Measurements from ENCODE around the gene FAM168A.

Gene FAM168A

DNA sequence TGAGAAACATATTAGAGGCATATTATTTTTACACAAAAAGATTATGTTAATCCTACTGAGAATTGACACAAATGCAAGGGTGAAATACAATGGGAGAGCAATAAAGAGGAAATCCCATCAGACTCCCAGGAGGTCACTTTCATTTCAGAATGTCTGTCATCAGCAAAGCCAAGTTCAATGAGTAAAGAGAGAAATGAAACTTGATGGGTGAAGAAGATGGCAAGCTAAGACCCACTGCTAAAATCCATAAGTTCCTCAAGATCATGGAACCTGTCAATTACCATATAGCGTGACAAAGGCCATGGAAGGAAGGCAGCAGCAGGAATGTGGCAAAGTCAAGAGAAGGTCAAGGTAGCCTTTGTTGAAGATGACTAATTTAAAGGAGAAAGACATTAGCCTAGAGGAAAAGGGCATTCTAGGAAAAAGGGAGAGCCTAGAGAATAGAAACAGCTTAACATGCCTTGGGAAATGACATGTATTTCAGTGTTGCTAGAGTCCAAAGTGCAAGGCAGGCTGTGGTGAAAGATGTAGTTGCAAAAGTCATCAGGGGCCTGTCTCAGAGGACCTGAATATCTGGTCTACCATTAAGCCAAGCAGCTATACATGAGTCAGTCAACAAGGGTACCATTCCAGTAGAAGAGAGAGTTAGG is 43.1 kb downstream of the FAM168A start:
- DNase-seq, result no peak

- DNase-seq, result no peak
Measured at GRCh38 chr11:73553266-73553665, 44.6 kb downstream of the FAM168A start.

GRCh38 chr11:73551677-73552076 is 46.2 kb downstream of the FAM168A start:
- no peak for DNase-seq

DNA sequence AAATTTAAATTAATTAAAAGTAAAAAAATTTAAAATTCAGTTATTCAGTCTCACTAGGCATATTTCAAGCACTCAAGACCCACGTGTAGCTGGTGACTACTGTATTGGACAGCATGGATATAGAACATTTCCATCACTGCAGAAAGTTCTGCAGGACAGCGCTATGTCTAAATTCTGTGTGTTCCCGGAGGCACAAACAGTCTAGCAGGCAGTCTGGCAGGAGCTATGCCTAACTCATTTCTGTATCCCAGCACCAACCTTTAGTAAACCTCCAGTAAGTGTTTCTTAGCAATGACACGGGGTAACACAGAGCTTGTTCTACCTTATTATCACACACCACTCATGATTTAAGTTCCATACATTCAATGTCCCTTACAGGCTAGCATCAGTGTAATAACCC is 48.5 kb downstream of the FAM168A start:
- DNase-seq, result no peak

GRCh38 chr11:73547706-73548595 is 50.0 kb downstream of the FAM168A start:
- no peak for DNase-seq

DNA sequence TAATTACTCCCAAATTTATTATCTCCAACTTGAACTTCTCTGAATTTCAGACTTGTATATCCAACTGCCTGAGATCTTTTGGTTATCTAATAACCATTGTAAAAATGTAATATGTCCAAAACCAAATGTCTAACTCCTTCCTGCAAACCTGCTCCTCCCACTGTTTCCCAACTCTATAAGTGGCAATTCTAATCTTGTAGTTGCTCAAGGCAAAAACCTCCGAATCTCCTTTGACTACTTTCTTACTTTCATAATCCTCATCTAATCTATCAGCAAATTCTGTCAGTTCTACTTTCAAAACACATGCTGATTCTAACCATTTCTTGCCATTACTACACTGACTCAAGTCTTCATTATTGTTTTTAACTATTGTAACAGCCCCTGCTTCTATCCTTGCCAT is 55.7 kb downstream of the FAM168A start:
- DNase-seq, result no peak

GRCh38 chr11:73539506-73540084 is 58.3 kb downstream of the FAM168A start:
- DNase-seq, result no peak

GRCh38 chr11:73538381-73538872 is 59.5 kb downstream of the FAM168A start:
- DNase-seq, result no peak

GRCh38 chr11:73537969-73538368 is 59.9 kb downstream of the FAM168A start:
- no peak for DNase-seq

DNA sequence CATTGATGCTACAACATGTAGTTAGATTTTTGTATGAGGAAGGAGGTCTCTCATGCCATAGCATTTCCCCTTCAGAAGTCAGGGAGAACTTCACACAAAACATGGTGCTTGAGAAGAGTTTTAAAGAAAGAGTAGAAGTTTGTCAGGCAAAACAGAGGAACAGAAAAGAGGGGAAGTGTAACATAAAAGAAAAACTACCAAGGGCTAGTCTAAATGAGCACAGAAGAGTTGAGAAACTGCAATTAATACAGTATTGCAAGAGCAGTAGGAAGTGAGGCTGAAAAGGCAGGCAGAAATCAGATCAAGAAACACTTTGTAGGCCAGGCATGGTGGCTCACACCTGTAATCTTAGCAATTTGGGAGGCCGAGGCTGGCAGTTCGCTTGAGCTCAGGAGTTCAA is 61.0 kb downstream of the FAM168A start:
- no peak for DNase-seq

DNA sequence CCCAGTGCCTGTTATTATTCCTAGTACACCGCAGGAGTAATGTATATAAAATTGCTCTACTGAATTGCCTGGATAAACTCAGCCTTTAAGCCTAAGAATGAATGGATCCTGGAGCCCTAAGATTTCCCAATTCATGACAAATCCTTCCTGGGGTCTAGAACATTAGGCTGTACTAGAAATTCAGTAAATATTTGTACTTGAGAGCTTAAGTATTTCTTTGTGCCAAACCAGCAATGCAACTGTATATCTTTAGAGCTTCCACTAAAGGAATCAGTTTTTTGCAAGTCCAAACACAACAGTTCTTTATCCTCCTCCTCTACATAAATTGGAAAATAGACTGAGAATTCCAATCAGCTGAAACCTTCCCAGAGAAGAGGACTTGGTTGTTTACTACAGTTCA is 65.6 kb downstream of the FAM168A start:
- DNase-seq, result no peak

DNA sequence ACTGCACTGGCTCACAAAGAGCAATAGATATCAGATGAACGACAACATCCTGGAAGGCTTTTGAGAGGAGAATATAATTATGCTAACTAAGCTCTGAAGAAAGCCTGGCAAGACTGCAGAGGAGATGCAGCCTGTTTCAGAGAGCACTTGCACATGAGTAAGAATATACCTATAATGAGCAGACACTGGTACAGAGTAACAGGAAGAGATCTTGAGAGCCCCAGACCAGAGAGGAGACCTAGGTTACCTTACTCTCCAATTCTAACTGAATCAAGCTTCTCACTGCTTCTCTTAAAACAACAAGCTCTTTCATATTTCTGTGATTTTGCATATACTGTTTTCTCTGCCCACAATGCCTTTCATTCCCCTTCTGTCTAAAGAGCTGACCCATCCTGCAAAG is 66.5 kb downstream of the FAM168A start:
- DNase-seq, result no peak

GRCh38 chr11:73530109-73530508 is 67.8 kb downstream of the FAM168A start:
- no peak for DNase-seq

GRCh38 chr11:73529204-73529530 is 68.7 kb downstream of the FAM168A start:
- DNase-seq, result no peak

GRCh38 chr11:73528483-73529203 is 69.3 kb downstream of the FAM168A start:
- no peak for DNase-seq

DNA sequence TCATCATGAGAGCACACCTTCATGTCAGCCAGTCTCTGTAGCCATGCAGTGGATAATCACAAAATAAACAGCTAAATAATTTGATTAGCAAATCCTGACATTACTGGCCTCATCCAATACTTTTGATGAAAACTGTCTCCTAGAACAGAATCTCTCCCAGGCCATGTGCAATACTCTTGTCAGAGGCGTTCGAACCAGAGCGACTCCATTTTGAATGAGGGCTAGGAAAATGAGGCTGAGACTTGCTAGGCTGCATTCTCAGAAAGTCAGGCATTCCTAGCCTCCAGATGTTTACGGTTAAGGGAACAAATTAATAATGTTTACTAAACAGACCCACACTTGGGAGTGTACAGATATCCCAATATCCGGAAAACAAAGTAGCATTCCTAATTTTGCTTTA is 69.9 kb downstream of the FAM168A start:
- DNase-seq, result no peak

GRCh38 chr11:73525611-73526010 is 72.3 kb downstream of the FAM168A start:
- no peak for DNase-seq

GRCh38 chr11:73524774-73525173 is 73.1 kb downstream of the FAM168A start:
- DNase-seq, result no peak

DNA sequence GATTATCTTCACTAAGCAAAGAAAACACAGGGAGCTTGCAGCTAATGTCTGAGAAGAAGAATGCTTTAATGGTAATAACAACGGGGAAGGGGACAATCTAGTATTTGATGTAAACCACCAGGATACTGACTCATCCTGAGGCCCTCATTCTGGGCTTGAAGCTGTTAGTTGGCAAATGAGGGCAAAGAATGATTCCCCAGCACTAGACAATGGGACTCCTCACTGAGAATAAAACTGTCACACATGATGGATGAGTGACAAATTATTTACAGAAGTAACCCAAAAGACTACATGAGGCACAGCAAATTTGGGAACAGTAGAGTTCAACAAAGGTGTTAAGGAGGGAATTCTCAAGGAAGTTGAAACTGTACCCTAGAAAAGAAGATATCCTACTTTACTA is 76.3 kb downstream of the FAM168A start:
- peak; percentile 20 for DNase-seq

DNA sequence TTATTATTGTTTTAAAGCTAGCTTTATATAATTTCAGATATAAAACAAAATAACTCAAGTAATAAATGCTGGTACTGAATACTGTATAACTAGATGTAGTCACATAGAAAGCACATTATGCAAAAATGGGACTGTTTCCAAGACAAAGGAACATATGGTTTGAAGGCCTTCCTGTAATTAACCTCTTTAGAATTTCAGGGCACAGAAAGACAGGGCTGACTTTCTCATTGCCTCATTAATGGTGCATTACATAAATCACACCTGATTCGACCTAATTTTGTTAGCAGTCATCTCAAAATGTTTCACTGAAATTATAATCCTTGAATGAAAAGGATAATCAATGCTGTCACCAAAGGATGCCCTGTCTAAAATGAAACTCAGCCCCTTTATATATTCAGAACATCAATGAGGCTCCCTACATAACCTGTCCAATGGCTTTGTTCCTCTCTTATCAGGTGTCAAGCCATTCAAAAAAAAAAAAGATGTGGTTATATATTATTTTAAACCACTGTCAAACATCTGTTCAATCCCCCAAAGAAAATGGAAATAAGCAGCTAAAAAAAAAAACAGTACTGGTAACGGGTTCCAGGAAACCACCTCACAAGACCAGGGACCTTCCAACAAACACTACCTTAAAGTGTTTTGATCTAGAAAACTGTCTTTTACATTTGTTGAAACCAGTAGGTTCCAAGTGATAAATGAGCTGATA is 77.4 kb downstream of the FAM168A start:
- DNase-seq, result no peak

DNA sequence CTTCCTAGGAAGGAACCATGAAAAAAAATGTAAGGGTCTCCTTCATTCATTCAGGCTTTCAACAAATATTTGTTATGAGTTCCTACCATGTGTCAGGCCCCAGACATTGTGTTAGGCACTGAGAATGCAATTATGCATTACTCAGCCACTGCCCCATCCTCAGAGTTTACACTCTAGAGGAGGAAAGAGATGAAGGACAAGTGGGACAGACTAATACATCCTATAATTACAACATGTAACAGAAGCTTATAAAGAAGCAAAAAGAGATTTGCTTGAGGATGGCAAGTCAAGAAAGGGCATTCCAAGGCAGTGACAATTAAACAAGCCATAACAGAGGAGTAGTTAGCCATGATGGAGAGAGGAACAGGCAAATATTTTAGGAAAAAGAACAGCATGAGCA is 78.6 kb downstream of the FAM168A start:
- no peak for DNase-seq

DNA sequence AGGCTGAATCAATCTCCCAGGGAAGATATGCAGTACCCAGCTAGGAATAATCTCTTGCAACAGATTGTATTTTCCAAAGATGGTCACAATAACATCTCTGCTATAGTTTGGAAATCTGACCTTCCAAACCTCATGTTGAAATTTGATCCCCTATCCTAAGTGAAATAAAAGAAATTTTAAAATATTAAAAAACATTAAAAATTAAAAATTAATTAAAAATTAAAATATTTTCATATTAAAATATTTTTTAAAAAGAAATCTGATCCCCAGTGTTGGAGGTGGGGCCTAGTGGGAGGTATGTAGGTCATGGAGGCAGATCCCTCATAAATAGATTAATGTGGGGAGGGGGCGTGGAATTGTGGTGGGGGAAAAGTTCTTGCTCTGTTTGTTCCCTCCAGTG is 79.7 kb downstream of the FAM168A start:
- DNase-seq, result no peak

DNA sequence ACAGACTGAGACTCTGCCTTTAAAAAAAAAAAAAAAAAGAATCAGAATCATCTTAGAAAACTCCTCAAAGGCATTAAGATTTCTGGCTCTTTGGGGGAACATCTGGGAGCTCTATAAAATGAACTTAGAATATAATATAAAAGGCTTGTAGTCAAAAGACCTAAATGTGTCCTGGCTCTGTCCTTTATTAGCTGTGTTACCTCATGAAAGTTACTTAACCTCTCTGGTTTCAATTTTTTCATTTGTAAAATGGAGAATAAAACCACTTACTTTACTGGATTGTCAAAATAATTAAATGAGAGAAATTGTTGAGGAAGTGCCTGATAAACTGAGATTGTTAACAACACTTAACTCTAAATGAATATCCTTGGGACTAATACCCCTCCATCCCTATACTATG is 81.8 kb downstream of the FAM168A start:
- DNase-seq, result no peak

Measured in activated CD4-positive, alpha-beta T cell treated with anti-CD3 and anti-CD28 coated beads for 48 hours (primary cell).